Renal pelvis (tissue), 4 donors: Measurements from ENCODE around the gene SPTBN4. TPM values are rescaled to one million over a fixed set of nuclear protein-coding genes. Genes with fewer than 3 reads are reported as not detected.
A peak's percentile ranks its signal among the peaks of the same experiment; 100 is the strongest.
"Not testable (repeated sequence)": the region's sequence is repeated elsewhere in the genome, so short reads cannot be mapped to it uniquely, and the experiment has no call there.

Source experiments
- DNase-seq: peaks from one replicate; pipeline ENCODE4 v3.0.0-alpha.2; 2013
- polyA plus RNA-seq, 3 donors: library from polyadenylated mRNA; unstranded; fragments of 120-200 nt; gene quantifications; one replicate each; pipeline ENCODE4 v1.2.1, GENCODE V29; 2013; ENCODE audit not compliant: insufficient read length in 3 of 3

The SPTBN4 gene
- polyA plus RNA-seq, 3 donors, result 1.4 to 2.0 (median 1.8) TPM

DNA sequence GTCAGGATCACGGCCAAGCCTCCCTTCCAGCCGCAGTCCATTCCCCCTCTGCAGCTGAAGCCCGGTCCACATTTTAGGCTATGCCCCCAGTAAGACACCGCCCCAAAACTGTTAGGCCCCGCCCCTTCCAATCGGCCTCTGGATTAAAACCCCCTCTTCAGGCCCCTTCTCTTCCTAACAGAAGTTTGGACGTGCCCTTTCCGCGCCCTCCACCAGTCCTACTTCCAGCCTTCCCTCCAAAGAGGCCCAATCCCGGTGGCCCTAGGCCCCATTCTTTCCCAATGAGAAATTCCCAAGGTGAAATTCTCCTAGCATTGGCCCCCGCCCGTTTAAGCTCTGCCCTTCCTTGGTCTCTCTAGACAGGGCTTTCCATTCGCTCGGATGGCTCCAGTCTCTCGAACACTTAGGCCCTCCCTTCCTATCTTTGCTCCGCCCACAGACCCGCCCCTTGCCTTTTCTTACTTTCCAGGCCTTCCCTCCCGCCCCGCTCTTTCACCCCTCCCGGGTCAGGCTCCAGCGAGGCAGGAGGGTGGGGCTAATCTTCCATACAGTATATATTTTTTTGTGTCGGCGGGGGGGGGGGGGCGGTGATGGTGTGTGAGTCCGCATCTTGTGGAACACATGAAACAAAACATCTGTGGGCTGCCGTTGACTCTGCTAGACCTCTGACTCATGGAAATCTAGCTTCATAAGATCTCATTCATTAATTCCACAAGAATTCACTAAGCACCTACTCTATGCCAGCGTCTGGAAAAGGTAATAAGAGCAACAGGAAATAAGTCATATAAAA is 148.0 kb downstream of the SPTBN4 start:
- DNase-seq, result peak; percentile 84

- no peak for DNase-seq
These were observed 149.4 kb downstream of the SPTBN4 start for GRCh38 chr19:40616178-40616577.

- no peak for DNase-seq
These were observed 150.1 kb downstream of the SPTBN4 start for GRCh38 chr19:40616941-40617340.

DNA sequence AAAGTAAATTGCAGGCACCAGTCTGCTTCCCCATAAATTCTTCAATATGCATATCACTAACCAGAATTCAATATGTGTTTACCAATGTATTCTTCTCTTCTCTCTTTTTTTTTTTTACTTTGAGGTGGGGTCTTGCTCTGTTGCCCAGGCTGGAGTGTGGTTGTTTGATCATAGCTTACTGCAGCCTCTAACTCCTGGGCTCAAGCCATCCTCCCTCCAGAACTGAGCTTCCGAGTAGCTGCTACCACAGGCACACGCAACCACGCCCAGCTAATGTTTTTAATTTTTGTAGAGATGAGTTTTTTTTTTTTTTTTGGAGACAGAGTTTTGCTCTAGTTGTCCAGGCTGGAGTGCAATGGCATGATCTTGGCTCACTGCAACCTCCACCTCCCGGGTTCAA is 151.2 kb downstream of the SPTBN4 start:
- DNase-seq, result no peak

DNA sequence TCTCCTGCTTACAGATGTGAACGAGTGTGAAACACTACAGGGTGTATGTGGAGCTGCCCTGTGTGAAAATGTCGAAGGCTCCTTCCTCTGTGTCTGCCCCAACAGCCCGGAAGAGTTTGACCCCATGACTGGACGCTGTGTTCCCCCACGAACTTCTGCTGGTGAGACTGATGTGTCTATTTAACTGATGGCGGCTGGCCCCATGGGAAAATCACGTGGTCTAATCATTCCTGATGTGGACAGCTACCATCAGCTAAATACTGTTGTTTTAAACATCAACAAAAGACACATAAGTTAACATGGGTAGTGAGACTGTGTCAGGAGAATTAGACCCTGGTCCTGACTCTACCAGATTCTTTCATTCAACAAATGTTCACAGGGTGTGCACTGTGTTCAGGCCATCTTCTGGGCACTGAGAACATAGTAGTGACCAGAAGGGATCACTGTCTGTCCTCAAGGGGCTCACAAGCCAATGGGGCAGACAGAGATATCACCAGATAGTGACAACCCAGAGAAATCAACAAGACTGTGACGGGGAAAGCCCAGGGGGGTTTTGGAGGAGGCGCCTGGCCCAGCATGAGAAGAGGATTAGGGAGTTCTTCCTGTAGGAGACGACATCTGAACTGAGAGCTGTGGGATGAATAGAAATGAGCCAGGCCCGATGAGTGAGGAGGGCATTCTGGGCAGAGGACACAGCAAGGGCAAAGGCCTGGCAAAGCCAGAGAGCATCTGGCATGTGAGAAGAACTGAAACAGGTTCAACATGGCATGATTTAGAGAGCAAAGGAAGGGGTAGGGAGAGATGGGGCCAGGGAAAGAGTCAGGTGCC is 152.7 kb downstream of the SPTBN4 start:
- no peak for DNase-seq

DNA sequence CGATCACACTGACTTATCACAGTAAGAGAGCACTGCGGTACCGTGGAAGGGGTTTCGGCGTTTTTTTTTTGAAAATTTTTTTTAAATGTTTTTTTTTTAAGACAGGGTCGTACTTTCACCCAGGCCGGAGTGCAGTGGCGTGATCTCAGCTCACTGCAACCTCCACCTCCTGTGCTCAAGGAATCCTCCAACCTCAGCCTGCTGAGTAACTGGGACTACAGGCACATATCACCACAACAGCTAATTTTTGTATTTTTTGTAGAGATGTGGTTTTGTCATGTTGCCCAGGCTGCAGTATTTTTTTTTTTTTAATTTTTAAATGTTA is 153.3 kb downstream of the SPTBN4 start:
- DNase-seq, result no peak

- DNase-seq, result no peak
These were observed 154.5 kb downstream of the SPTBN4 start for GRCh38 chr19:40621283-40621682.

DNA sequence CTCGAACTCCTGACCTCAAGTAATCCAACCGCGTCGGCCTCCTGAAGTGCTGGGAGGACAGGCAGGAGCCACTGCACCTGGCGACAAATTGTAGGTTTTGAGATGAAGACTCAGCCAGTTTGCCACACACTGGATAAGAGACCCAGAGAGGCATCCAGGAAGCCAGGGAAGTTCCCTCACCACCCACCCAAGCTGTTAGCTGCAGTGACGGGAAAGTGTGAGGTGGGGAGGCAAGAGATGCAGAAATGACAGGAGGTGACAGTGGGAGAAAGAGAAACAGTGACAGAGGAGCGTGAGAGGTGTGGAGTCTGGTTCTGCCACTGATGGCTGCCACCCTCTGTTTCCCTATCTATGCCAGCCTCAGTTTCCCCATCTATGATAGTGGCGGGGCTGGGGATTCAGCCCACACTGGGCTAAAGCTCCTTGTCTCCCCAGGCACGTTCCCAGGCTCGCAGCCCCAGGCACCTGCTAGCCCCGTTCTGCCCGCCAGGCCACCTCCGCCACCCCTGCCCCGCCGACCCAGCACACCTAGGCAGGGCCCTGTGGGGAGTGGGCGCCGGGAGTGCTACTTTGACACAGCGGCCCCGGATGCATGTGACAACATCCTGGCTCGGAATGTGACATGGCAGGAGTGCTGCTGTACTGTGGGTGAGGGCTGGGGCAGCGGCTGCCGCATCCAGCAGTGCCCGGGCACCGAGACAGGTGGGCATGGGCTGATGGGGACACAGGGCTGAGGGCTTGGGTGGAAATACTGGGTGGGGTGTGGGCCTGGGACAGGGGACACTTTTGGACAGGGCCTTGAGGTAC is 155.4 kb downstream of the SPTBN4 start:
- DNase-seq, result no peak

DNA sequence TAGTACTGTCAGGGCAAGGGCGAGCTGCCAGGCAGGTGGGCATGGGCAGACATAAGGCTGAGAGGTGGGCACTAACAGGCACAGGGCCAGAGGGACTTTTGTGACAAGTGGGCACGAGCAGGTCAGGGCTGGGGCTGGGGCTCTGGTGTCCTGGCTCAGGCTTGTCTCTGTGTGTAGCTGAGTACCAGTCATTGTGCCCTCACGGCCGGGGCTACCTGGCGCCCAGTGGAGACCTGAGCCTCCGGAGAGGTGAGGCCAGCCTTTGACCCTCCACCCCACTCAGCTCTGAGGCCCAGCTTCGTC is 155.9 kb downstream of the SPTBN4 start:
- DNase-seq, result no peak

GRCh38 chr19:40623403-40624251 is 156.8 kb downstream of the SPTBN4 start:
- no peak for DNase-seq

DNA sequence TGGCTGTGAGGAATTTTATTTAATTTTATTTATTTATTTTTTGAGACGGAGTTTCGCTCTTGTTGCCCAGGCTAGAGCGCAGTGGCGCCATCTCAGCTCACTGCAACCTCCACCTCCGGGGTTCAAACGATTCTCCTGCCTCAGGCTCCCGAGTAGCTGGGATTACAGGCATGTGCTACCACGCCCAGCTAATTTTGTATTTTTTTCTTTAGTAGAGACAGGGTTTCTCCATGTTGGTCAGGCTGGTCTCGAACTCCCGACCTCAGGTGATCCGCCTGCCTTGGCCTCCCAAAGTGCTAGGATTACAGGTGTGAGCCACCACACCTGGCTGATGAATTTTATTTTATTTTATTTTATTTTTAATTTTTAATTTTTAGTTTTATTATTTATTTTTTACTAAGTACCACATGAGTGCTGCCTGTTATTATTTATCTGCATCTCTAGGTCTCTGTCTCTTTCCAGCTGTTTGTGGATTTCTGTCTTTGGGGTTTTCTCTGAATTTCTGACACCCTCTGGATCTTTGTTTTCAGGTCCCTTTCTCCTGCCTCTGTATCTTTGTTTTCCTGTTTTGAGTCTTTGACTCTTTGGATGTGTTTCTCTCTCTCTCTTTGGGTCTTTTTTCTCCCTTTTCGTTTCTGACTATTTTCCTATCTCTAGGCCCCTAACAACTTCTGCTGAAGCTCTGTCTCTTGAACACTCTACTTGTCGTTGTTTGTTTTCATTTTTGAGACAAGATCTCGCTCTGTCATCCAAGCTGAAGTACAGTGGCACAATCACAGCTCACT is 157.8 kb downstream of the SPTBN4 start:
- not testable (repeated sequence) for DNase-seq

DNA sequence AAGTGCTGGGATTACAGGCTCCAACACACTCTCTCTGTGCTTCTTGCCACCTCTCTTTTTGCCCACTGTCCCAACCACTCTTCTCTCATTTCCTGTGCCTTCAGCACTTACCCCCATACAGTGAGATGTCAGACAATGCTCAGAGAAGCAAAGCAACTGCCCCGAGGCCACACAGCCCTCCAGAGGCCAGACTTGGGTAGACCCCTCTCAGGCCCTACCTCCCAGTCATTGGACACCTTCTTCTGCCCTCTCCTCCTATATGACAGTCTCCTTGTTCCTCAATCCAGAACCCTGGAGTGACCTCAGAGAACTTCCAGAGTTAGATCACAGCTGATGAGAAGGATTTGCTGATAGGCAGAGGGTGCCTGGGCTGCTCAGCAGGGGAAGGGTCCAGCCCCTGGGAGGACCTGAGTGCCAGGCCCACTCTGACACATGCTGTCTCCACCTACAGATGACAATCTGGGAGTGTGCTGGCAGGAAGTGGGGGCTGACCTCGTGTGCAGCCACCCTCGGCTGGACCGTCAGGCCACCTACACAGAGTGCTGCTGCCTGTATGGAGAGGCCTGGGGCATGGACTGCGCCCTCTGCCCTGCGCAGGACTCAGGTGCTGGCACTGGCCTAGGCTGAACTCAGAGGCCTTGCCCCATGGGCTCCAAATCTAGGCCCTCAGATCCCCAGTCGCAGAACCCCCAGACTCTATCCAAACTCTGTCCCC is 158.8 kb downstream of the SPTBN4 start:
- no peak for DNase-seq

Other genes with a start within 250 kb of the SPTBN4 start
- under 1 TPM in 2 of 3 donors, not detected in 1; 0.10 to 0.34 TPM for gene TTC9B, start 248.6 kb upstream of the SPTBN4 start, polyA plus RNA-seq
- 1 to 10 TPM; 1.6 to 2.2 (median 1.8) TPM for gene CCNP, start 240.3 kb upstream of the SPTBN4 start, polyA plus RNA-seq
- gene AKT2, start 181.7 kb upstream of the SPTBN4 start, polyA plus RNA-seq, result 100 to 1,000 TPM; 162 to 236 (median 219) TPM
- 10 to 100 TPM; 14.1 to 17.6 (median 15.0) TPM for gene C19orf47, start 118.6 kb upstream of the SPTBN4 start, polyA plus RNA-seq
- gene PLD3, start 118.3 kb upstream of the SPTBN4 start, polyA plus RNA-seq, result 100 to 1,000 TPM; 254 to 302 (median 292) TPM
- under 1 TPM; 0.09 to 0.19 (median 0.16) TPM for gene HIPK4, start 76.8 kb upstream of the SPTBN4 start, polyA plus RNA-seq
- 10 to 100 TPM; 13.1 to 15.5 (median 14.2) TPM for gene PRX, start 53.6 kb upstream of the SPTBN4 start, polyA plus RNA-seq
- gene SERTAD1, start 41.0 kb upstream of the SPTBN4 start, polyA plus RNA-seq, result 10 to 100 TPM in 2 of 3 donors, 1 to 10 TPM in 1; 7.9 to 12.0 (median 10.8) TPM
- gene SERTAD3, start 22.7 kb upstream of the SPTBN4 start, polyA plus RNA-seq, result 10 to 100 TPM; 36.5 to 38.6 (median 38.3) TPM
- 10 to 100 TPM; 51.8 to 54.2 (median 52.3) TPM for gene BLVRB, start 1.3 kb upstream of the SPTBN4 start, polyA plus RNA-seq
- gene SHKBP1, start 109.9 kb downstream of the SPTBN4 start, polyA plus RNA-seq, result 10 to 100 TPM; 47.9 to 60.1 (median 57.9) TPM
- gene LTBP4, start 134.4 kb downstream of the SPTBN4 start, polyA plus RNA-seq, result 100 to 1,000 TPM; 225 to 341 (median 273) TPM
- gene NUMBL, start 223.7 kb downstream of the SPTBN4 start, polyA plus RNA-seq, result 10 to 100 TPM; 15.0 to 16.5 (median 16.4) TPM
- 10 to 100 TPM; 39.0 to 52.7 (median 49.0) TPM for gene COQ8B, start 249.9 kb downstream of the SPTBN4 start, polyA plus RNA-seq